Right renal cortex interstitium (tissue), 3 donors: ENCODE data around the gene MYZAP. TPM values are rescaled to one million over a fixed set of nuclear protein-coding genes. Genes with fewer than 3 reads are reported as not detected.
A peak's percentile ranks its signal among the peaks of the same experiment; 100 is the strongest.

ENCODE experiments used
- DNase-seq, 3 donors: peaks; one replicate each; pipeline ENCODE4 v3.0.0-alpha.2; 2013; ENCODE audit warnings: low read depth in 3 of 3, low spot score in 2 of 3
- polyA plus RNA-seq, 3 donors: library from polyadenylated mRNA; unstranded; fragments of 120-200 nt; gene quantifications; one replicate each; pipeline ENCODE4 v1.2.1, GENCODE V29; 2013; ENCODE audit not compliant: insufficient read length in 3 of 3

The MYZAP gene
- polyA plus RNA-seq, 3 donors: 5.5 to 7.4 (median 5.9) TPM

DNA sequence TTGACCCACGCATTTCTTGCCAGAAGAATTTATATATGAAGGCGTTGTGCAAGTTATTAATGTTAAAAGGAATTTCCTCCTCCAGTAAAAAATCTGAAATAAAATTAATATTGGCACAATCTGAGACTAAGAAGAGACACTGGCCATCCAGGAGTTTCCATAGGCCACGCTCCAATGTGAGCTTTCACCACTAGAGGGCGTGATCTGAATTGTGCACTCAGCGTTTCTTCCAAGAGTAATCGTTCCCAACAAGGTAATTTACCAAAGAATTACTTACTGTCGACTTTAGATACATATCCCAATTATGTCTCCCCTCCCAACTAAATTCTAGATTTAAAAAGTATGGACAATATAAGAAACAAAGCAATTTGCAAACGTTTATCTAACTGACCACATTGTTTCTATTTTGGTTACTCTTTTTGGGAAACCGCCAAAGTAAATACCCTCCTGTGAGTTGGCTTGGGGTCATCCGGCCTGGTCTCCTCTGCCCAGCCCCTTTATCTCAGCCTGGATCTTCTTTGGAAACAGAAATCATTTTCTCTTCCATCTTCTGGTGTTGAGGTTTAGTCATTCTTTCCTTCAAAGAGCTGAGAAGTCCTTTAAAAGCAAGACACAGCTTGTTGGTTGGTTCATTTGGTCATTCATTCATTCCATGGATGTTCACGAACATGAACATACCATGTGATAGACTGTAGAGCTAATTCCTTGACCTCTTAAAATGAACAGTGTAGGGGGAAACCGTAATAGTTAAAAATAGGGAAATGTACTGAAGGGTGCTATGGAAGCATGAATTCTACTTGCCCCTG is 141.0 kb downstream of the MYZAP start:
- no peak for DNase-seq

DNA sequence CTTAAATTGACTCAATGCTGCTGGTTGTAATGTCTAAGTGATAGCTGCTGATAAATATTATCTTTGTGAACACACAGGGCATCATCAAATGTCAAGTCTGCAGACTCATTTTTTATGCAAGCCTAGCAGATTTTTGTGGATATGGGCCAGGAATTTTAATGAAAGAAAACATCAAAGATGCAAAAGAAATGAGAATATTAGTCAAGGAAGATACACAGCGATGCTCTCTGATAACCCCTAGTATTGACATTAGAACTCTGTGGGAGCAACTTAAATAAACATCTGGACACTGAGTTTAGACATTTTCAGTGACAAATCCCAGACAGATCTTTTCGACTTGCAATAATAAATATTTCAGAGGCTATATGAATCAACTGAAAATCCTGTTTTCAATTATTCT is 143.2 kb downstream of the MYZAP start:
- peak in 1 of 3 donors; percentile 51 for DNase-seq

Other genes starting within 250 kb of the MYZAP start
- gene CGNL1, start 215.4 kb upstream of the MYZAP start, polyA plus RNA-seq: 10 to 100 TPM; 69.8 to 72.5 (median 70.8) TPM
- 100 to 1,000 TPM in 2 of 3 donors, 10 to 100 TPM in 1; 90.2 to 102 (median 102) TPM for gene POLR2M, start 114.8 kb downstream of the MYZAP start, polyA plus RNA-seq